Activated CD8-positive, alpha-beta memory T cell treated with anti-CD3 and anti-CD28 coated beads for 1 hour (primary cell): ENCODE results near the gene DLEC1.
"Not testable (repeated sequence)": the region's sequence is repeated elsewhere in the genome, so short reads cannot be mapped to it uniquely, and the experiment has no call there.

Experiments
- DNase-seq, 2 donors: peaks; one replicate each; pipeline ENCODE4 v3.0.0-alpha.2; 2020; ENCODE audit warnings: low read depth in 1 of 2; ENCODE audit errors: extremely low read depth in 1 of 2

The DLEC1 gene

GRCh38 chr3:38036906-38037305, 2.1 kb upstream of the DLEC1 start:
- DNase-seq = no peak

GRCh38 chr3:38038447-38038911, 529 bp upstream of the DLEC1 start:
- no peak for DNase-seq

GRCh38 chr3:38039899-38040261, 872 bp downstream of the DLEC1 start:
- DNase-seq = no peak

- DNase-seq = no peak
Measured at GRCh38 chr3:38040401-38040800, 1.4 kb downstream of the DLEC1 start.

GRCh38 chr3:38043486-38043885, 4.5 kb downstream of the DLEC1 start:
- no peak for DNase-seq

- no peak for DNase-seq
Measured at GRCh38 chr3:38046027-38046426, 7.0 kb downstream of the DLEC1 start.

GRCh38 chr3:38046821-38047220, 7.8 kb downstream of the DLEC1 start:
- no peak for DNase-seq

GRCh38 chr3:38047896-38048295, 8.9 kb downstream of the DLEC1 start:
- DNase-seq = no peak

- no peak for DNase-seq
Measured at GRCh38 chr3:38049358-38050126, 10.5 kb downstream of the DLEC1 start.

GRCh38 chr3:38051131-38051530, 12.1 kb downstream of the DLEC1 start:
- DNase-seq = no peak

GRCh38 chr3:38053286-38053685, 14.3 kb downstream of the DLEC1 start:
- DNase-seq = not testable (repeated sequence)

GRCh38 chr3:38053813-38054498, 14.9 kb downstream of the DLEC1 start:
- DNase-seq = not testable (repeated sequence)

GRCh38 chr3:38054499-38055001, 15.5 kb downstream of the DLEC1 start:
- DNase-seq = no peak

- DNase-seq = no peak
Measured at GRCh38 chr3:38059148-38059547, 20.1 kb downstream of the DLEC1 start.

GRCh38 chr3:38059591-38059990, 20.6 kb downstream of the DLEC1 start:
- DNase-seq = no peak

GRCh38 chr3:38062809-38063208, 23.8 kb downstream of the DLEC1 start:
- no peak for DNase-seq

- not testable (repeated sequence) for DNase-seq
Measured at GRCh38 chr3:38064453-38064852, 25.4 kb downstream of the DLEC1 start.

- no peak for DNase-seq
Measured at GRCh38 chr3:38067508-38068233, 28.7 kb downstream of the DLEC1 start.

GRCh38 chr3:38070013-38070412, 31.0 kb downstream of the DLEC1 start:
- DNase-seq = no peak

GRCh38 chr3:38077073-38077472, 38.1 kb downstream of the DLEC1 start:
- not testable (repeated sequence) for DNase-seq

GRCh38 chr3:38082296-38082695, 43.3 kb downstream of the DLEC1 start:
- not testable (repeated sequence) for DNase-seq
